ENCODE results near the gene AFDN.
A peak's percentile ranks its signal among the peaks of the same experiment; 100 is the strongest.

AFDN gene

GRCh38 chr6:168015482-168016175 lies 188.9 kb downstream of the AFDN start:
- no peak overlapping the region for H3K4me3 ChIP-seq (ENCODE audit: control insufficient read depth, low read depth, low read length)
- no peak for TF ChIP-seq CTCF (conservative IDR thresholded peaks at IDR 0.05; ENCODE audit: control insufficient read depth, insufficient read depth, low read depth, low read length)
- DNase-seq (ENCODE audit: low read depth), result peak; percentile 37

DNA sequence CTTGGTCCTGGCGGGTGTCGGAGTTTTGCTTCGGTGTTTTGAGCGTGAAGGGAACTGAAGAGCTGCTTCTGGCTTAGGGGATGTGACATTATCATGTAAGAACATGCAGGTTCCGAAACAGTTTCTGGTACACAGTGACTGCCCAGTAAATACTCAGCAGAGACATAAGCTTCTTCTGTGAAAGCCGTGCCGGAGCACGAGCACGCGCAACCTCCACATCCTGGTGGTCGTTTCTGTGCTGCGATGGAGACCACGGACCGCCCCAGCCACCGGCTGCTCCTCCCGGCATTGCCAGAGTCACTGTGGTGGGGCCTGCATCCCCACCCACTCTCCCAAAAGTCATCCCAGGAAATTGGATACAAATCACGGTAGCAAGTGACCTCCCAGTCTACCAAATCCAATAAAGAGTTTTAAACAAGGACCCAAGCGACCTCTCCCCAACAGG lies 189.5 kb downstream of the AFDN start:
- no peak for TF ChIP-seq CTCF (conservative IDR thresholded peaks at IDR 0.05; ENCODE audit: control insufficient read depth, insufficient read depth, low read depth, low read length)
- no peak for DNase-seq (ENCODE audit: low read depth)
- no peak overlapping the region for H3K4me3 ChIP-seq (ENCODE audit: control insufficient read depth, low read depth, low read length)

DNA sequence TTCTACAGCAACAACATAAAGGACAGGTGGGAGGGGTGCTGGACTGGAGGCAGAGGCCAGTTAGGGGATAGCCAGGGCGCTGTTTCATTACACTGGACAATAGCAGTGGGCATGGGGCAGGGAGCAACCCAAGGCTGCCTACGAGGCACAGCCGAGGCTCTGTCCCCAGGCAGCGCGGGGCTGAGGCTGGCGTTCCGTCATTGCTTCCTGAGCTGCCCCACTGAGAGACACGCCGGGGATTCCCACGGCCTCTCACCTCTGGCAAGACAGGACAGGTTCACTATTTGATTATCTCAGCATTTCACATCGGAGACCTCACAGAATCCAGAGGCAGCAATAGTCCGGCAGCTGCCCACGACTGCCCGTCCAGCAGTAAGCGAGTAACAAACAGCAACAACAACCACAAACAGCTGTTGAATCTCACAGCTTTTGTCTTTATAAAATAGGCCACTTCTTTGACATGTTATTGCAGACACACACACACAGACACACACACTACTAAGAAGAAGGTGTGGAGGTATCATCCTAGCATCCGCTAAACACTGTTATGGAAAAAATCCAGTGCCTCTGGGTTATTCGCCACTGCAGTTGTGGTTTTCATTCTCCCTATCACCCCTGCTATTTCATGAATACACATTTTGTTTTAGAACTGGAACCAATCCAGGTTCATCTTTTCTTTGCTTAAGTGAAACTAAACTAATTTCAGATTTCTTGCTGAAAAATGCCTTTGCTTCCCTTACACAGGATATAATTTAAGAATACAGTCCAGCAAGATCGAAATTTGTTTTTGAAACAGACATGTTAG lies 190.2 kb downstream of the AFDN start:
- no peak for TF ChIP-seq CTCF (conservative IDR thresholded peaks at IDR 0.05; ENCODE audit: control insufficient read depth, insufficient read depth, low read depth, low read length)
- DNase-seq (ENCODE audit: low read depth), result no peak
- no peak overlapping the region for H3K4me3 ChIP-seq (ENCODE audit: control insufficient read depth, low read depth, low read length)

- H3K4me3 ChIP-seq (ENCODE audit: control insufficient read depth, low read depth, low read length), result no peak overlapping the region
- DNase-seq (ENCODE audit: low read depth), result no peak
- TF ChIP-seq CTCF (conservative IDR thresholded peaks at IDR 0.05; ENCODE audit: control insufficient read depth, insufficient read depth, low read depth, low read length), result no peak
Measured at GRCh38 chr6:168017629-168018028, 190.9 kb downstream of the AFDN start.

- no peak for DNase-seq (ENCODE audit: low read depth)
- no peak overlapping the region for H3K4me3 ChIP-seq (ENCODE audit: control insufficient read depth, low read depth, low read length)
- no peak for TF ChIP-seq CTCF (conservative IDR thresholded peaks at IDR 0.05; ENCODE audit: control insufficient read depth, insufficient read depth, low read depth, low read length)
Measured at GRCh38 chr6:168018664-168019063, 192.0 kb downstream of the AFDN start.

DNA sequence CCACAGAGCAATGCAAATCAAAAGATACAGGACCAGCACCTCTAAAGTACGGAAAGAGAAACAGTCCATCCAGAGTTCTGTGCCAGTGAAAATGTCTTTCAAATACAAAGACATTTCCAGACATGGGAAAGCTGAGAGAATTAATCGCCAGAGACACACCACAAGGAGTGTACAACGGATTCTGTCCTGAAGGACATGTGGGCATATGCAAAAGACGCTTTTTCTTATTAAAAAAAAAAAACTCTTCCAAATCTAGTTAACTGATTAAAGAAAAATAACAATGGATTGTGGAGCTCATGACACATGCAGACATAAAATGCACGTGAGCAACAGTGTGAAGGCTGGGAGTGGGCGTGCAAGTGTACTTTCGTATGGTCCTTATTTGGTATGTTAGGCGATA lies 193.5 kb downstream of the AFDN start:
- no peak for TF ChIP-seq CTCF (conservative IDR thresholded peaks at IDR 0.05; ENCODE audit: control insufficient read depth, insufficient read depth, low read depth, low read length)
- H3K4me3 ChIP-seq (ENCODE audit: control insufficient read depth, low read depth, low read length), result no peak overlapping the region
- DNase-seq (ENCODE audit: low read depth), result no peak

Data from fibroblast of mammary gland (primary cell).